HepG2 (cell line): ENCODE data around the gene AHNAK. TPM values are rescaled to one million over a fixed set of nuclear protein-coding genes. Genes with fewer than 3 reads are reported as not detected.

ENCODE experiments used
- KAT7 ChIP-seq: IDR thresholded peaks from 2 replicates; pipeline ENCODE4 v1.6.1; 2018; ENCODE audit warnings: borderline replicate concordance, missing compliant biosample characterization
- NPAS2 ChIP-seq: sonication (generic); formaldehyde crosslinking; IDR thresholded peaks from 2 replicates; pipeline ENCODE4 v1.8.0; 2022; ENCODE audit warnings: mild to moderate bottlenecking, missing genetic modification reagents, borderline replicate concordance
- YEATS4 ChIP-seq: sonication (generic); formaldehyde crosslinking; IDR thresholded peaks from 2 replicates; pipeline ENCODE4 v1.4.0; 2020; ENCODE audit warnings: missing genetic modification reagents, borderline replicate concordance
- ZBTB7A ChIP-seq: sonication (generic); formaldehyde crosslinking; IDR thresholded peaks from 2 replicates; pipeline ENCODE4 v1.8.0; 2022; ENCODE audit warnings: mild to moderate bottlenecking, missing genetic modification reagents
- polyA plus RNA-seq, 8 experiments: library from polyadenylated mRNA; depleted of rRNA in 3 of 8; stranded (reverse) in 7 of 8; unstranded in 1 of 8; fragments of >200 nt; fragmentation: Illumina TruSeq in 4 of 8; extraction: Trizol in 4 of 8; gene quantifications; 2 replicates each; pipeline versions ENCODE4 v1.2.1 to v1.2.3, GENCODE V29; 2011 to 2016; ENCODE audit warnings: low read depth in 4 of 8, missing spikeins in 1 of 8, mixed read lengths in 1 of 8; ENCODE audit not compliant: insufficient read depth in 1 of 8
- total RNA-seq, 5 experiments: library from RNA; depleted of rRNA; stranded (reverse); fragments of >200 nt; fragmentation: Illumina TruSeq; extraction: Trizol; gene quantifications; 2 replicates each; pipeline ENCODE4 v1.2.3, GENCODE V29; 2016; ENCODE audit warnings: low read depth in 1 of 5
- TF ChIP-seq, protein P1 (sequence below), 2 experiments: fragments of 450-650 bp in 1 of 2; sonication (generic) in 1 of 2; formaldehyde crosslinking in 1 of 2; IDR thresholded peaks; 2 replicates each; pipeline versions ENCODE4 v1.6.1 to v1.8.0; 2016 to 2022; ENCODE audit warnings: antibody characterized with exemption in 1 of 2, mild to moderate bottlenecking in 1 of 2, missing genetic modification reagents in 1 of 2
- TF ChIP-seq, protein P2 (sequence below): sonication (generic); formaldehyde crosslinking; IDR thresholded peaks from 2 replicates; pipeline ENCODE4 v1.5.1; 2020; ENCODE audit warnings: missing genetic modification reagents, mild to moderate bottlenecking, borderline replicate concordance
- TF ChIP-seq, protein P3 (sequence below): sonication (generic); formaldehyde crosslinking; IDR thresholded peaks from 2 replicates; pipeline ENCODE4 v1.5.1; 2020; ENCODE audit warnings: mild to moderate bottlenecking, missing genetic modification reagents, moderate library complexity
- TF ChIP-seq, protein P4 (sequence below): sonication (generic); formaldehyde crosslinking; IDR thresholded peaks from 2 replicates; pipeline ENCODE4 v1.9.0; 2021; ENCODE audit warnings: missing genetic modification reagents, borderline replicate concordance

The AHNAK gene
- total and polyA plus RNA-seq, 2 of the 13 experiments (the other 11 are each of a cell fraction or from before 2014, with no cell fraction given) = 23.4 to 25.0 TPM

DNA sequence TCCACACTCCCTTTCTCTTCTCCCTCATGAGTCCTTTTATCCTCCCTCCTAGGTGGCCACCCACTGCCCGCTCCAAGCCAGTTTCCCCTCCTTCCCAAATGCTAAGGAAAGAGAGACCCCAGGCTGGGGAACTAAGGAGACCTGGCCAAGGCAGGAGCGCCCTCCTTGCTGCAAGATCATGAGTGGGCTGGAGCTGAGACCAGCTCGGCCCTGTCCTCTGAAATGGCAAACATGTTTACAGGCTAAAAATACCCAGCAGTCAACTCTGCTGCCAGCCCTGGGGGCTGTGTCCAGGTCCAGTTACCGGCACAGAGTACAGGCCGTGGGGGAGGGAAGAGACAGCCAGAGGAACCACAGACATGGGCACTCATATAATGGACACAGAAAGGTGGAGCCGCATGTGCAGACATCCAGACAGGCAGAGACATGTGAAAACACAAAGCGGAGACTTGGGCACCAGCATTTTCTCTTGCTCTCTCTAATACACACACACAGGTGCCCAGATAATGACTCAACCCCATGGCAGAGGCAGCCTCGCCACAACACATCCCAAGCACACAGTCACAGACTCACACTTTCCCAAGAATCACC, 1.2 kb upstream of the AHNAK start (continued):
- TF ChIP-seq, protein P1, sequence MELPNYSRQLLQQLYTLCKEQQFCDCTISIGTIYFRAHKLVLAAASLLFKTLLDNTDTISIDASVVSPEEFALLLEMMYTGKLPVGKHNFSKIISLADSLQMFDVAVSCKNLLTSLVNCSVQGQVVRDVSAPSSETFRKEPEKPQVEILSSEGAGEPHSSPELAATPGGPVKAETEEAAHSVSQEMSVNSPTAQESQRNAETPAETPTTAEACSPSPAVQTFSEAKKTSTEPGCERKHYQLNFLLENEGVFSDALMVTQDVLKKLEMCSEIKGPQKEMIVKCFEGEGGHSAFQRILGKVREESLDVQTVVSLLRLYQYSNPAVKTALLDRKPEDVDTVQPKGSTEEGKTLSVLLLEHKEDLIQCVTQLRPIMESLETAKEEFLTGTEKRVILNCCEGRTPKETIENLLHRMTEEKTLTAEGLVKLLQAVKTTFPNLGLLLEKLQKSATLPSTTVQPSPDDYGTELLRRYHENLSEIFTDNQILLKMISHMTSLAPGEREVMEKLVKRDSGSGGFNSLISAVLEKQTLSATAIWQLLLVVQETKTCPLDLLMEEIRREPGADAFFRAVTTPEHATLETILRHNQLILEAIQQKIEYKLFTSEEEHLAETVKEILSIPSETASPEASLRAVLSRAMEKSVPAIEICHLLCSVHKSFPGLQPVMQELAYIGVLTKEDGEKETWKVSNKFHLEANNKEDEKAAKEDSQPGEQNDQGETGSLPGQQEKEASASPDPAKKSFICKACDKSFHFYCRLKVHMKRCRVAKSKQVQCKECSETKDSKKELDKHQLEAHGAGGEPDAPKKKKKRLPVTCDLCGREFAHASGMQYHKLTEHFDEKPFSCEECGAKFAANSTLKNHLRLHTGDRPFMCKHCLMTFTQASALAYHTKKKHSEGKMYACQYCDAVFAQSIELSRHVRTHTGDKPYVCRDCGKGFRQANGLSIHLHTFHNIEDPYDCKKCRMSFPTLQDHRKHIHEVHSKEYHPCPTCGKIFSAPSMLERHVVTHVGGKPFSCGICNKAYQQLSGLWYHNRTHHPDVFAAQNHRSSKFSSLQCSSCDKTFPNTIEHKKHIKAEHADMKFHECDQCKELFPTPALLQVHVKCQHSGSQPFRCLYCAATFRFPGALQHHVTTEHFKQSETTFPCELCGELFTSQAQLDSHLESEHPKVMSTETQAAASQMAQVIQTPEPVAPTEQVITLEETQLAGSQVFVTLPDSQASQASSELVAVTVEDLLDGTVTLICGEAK (IDR thresholded peaks at IDR 0.05) = no peak
- TF ChIP-seq, protein P1 (CRISPR knock-in tag; IDR thresholded peaks at IDR 0.05) = peak; percentile 75
- 0 out of 2 replicates have a peak, but pooled peaks have one; percentile 11 for TF ChIP-seq KAT7 (CRISPR knock-in tag)
- TF ChIP-seq, protein P2, sequence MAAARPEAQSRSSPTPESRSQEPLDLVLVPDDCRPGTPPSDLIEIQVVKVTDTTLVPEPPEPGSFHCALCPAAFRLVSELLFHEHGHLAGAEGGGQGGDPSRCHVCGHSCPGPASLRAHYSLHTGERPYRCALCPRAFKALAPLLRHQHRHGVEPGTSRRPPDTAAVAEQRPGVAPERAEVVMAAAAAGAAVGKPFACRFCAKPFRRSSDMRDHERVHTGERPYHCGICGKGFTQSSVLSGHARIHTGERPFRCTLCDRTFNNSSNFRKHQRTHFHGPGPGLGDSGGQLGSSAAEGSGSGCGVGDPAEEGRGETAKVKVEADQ (CRISPR knock-in tag) = no peak
- TF ChIP-seq NPAS2 (CRISPR knock-in tag) = no peak
- peak; percentile 51; the same call in 1 of the 2 replicates for TF ChIP-seq YEATS4
- TF ChIP-seq, protein P3, sequence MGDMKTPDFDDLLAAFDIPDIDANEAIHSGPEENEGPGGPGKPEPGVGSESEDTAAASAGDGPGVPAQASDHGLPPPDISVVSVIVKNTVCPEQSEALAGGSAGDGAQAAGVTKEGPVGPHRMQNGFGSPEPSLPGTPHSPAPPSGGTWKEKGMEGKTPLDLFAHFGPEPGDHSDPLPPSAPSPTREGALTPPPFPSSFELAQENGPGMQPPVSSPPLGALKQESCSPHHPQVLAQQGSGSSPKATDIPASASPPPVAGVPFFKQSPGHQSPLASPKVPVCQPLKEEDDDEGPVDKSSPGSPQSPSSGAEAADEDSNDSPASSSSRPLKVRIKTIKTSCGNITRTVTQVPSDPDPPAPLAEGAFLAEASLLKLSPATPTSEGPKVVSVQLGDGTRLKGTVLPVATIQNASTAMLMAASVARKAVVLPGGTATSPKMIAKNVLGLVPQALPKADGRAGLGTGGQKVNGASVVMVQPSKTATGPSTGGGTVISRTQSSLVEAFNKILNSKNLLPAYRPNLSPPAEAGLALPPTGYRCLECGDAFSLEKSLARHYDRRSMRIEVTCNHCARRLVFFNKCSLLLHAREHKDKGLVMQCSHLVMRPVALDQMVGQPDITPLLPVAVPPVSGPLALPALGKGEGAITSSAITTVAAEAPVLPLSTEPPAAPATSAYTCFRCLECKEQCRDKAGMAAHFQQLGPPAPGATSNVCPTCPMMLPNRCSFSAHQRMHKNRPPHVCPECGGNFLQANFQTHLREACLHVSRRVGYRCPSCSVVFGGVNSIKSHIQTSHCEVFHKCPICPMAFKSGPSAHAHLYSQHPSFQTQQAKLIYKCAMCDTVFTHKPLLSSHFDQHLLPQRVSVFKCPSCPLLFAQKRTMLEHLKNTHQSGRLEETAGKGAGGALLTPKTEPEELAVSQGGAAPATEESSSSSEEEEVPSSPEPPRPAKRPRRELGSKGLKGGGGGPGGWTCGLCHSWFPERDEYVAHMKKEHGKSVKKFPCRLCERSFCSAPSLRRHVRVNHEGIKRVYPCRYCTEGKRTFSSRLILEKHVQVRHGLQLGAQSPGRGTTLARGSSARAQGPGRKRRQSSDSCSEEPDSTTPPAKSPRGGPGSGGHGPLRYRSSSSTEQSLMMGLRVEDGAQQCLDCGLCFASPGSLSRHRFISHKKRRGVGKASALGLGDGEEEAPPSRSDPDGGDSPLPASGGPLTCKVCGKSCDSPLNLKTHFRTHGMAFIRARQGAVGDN (CRISPR knock-in tag) = peak; percentile 70
- TF ChIP-seq, protein P4, sequence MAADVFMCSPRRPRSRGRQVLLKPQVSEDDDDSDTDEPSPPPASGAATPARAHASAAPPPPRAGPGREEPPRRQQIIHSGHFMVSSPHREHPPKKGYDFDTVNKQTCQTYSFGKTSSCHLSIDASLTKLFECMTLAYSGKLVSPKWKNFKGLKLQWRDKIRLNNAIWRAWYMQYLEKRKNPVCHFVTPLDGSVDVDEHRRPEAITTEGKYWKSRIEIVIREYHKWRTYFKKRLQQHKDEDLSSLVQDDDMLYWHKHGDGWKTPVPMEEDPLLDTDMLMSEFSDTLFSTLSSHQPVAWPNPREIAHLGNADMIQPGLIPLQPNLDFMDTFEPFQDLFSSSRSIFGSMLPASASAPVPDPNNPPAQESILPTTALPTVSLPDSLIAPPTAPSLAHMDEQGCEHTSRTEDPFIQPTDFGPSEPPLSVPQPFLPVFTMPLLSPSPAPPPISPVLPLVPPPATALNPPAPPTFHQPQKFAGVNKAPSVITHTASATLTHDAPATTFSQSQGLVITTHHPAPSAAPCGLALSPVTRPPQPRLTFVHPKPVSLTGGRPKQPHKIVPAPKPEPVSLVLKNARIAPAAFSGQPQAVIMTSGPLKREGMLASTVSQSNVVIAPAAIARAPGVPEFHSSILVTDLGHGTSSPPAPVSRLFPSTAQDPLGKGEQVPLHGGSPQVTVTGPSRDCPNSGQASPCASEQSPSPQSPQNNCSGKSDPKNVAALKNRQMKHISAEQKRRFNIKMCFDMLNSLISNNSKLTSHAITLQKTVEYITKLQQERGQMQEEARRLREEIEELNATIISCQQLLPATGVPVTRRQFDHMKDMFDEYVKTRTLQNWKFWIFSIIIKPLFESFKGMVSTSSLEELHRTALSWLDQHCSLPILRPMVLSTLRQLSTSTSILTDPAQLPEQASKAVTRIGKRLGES (CRISPR knock-in tag) = no peak
- 0 out of 2 replicates have a peak, but pooled peaks have one; percentile 55 for TF ChIP-seq ZBTB7A (CRISPR knock-in tag)
